Measurements from ENCODE around the gene CGB7.

Gene CGB7

GRCh38 chr19:49016067-49016839, 41.3 kb downstream of the CGB7 start:
- DNase-seq (ENCODE audit: low spot score), result no peak

GRCh38 chr19:49014870-49015255, 42.7 kb downstream of the CGB7 start:
- DNase-seq (ENCODE audit: low spot score), result no peak

GRCh38 chr19:49014123-49014869, 43.3 kb downstream of the CGB7 start:
- no peak for DNase-seq (ENCODE audit: low spot score)

GRCh38 chr19:49011194-49011593, 46.4 kb downstream of the CGB7 start:
- no peak for DNase-seq (ENCODE audit: low spot score)

GRCh38 chr19:49010453-49010852, 47.1 kb downstream of the CGB7 start:
- DNase-seq (ENCODE audit: low spot score), result no peak

- DNase-seq (ENCODE audit: low spot score), result no peak
Observed at GRCh38 chr19:49009828-49010227, 47.7 kb downstream of the CGB7 start.

GRCh38 chr19:49006905-49007304, 50.6 kb downstream of the CGB7 start:
- DNase-seq (ENCODE audit: low spot score), result no peak

- DNase-seq (ENCODE audit: low spot score), result no peak
Observed at GRCh38 chr19:49004964-49005614, 52.5 kb downstream of the CGB7 start.
